Smooth muscle cell (in vitro differentiated cells): ENCODE data around the gene COL23A1. TPM values are rescaled to one million over a fixed set of nuclear protein-coding genes. Genes with fewer than 3 reads are reported as not detected.

ENCODE experiments used
- DNase-seq: peaks from one replicate; lab custom pipeline; 2025; ENCODE audit not compliant: unreplicated experiment; lab: John Stamatoyannopoulos, UW
- H2AFZ ChIP-seq: fragments of 200-600 bp; sonication (generic); 2 replicates; pipeline ENCODE4 v1.6.0; 2016; ENCODE audit warnings: antibody characterized with exemption, low read depth, mild to moderate bottlenecking
- H3F3A ChIP-seq: fragments of 200-600 bp; sonication (generic); 2 replicates; pipeline ENCODE4 v1.6.0; 2017; ENCODE audit warnings: antibody characterized with exemption, low read depth
- H3K27ac ChIP-seq: fragments of 200-600 bp; sonication (generic); 2 replicates; pipeline ENCODE4 v1.5.1; 2016; ENCODE audit warnings: low read depth, mild to moderate bottlenecking
- H3K27me3 ChIP-seq: fragments of 200-600 bp; sonication (generic); 2 replicates; pipeline ENCODE4 v1.6.1; 2016; ENCODE audit warnings: low read depth, mild to moderate bottlenecking
- H3K36me3 ChIP-seq: fragments of 200-600 bp; sonication (generic); 2 replicates; pipeline ENCODE4 v1.5.1; 2016; ENCODE audit warnings: low read depth
- H3K4me1 ChIP-seq: fragments of 200-600 bp; sonication (generic); 2 replicates; pipeline ENCODE4 v1.5.1; 2016; ENCODE audit warnings: low read depth
- H3K4me2 ChIP-seq: fragments of 200-600 bp; sonication (generic); 2 replicates; pipeline ENCODE4 v1.6.0; 2016; ENCODE audit warnings: mild to moderate bottlenecking
- H3K4me3 ChIP-seq: fragments of 200-600 bp; sonication (generic); 2 replicates; pipeline ENCODE4 v1.5.1; 2016; ENCODE audit warnings: mild to moderate bottlenecking
- H3K79me2 ChIP-seq: fragments of 200-600 bp; sonication (generic); 2 replicates; pipeline ENCODE4 v1.6.0; 2016; ENCODE audit warnings: low read depth, mild to moderate bottlenecking
- H3K9ac ChIP-seq: fragments of 200-600 bp; sonication (generic); 2 replicates; pipeline ENCODE4 v1.6.0; 2016; ENCODE audit warnings: low read depth
- H3K9me3 ChIP-seq: fragments of 200-600 bp; sonication (generic); replicated peaks from 2 replicates; pipeline ENCODE4 v1.5.1; 2016; ENCODE audit warnings: low read depth
- H4K20me1 ChIP-seq: fragments of 200-600 bp; sonication (generic); 2 replicates; pipeline ENCODE4 v1.6.0; 2016; ENCODE audit warnings: low read depth
- CTCF ChIP-seq: fragments of 200-600 bp; sonication (generic); IDR thresholded peaks from 2 replicates; pipeline ENCODE4 v1.5.1; 2017; ENCODE audit warnings: borderline replicate concordance, mild to moderate bottlenecking, antibody characterized with exemption; ENCODE audit not compliant: insufficient read depth, poor library complexity, severe bottlenecking
- WGBS: methylation state at CpG from one replicate; pipeline ENCODE4 v1.1.7; 2016; ENCODE audit warnings: low lambda C conversion rate; 5-methylcytosine and 5-hydroxymethylcytosine counted together
- polyA plus RNA-seq: library from polyadenylated mRNA; unstranded; fragments of >200 nt; fragmentation: Nextera tagmentation; extraction: Ambion mirVana; gene quantifications from 2 replicates; pipeline ENCODE4 v1.2.1, GENCODE V29; 2016
- total RNA-seq: library from RNA; depleted of rRNA; stranded (reverse); fragments of >200 nt; gene quantifications from 2 replicates; pipeline ENCODE4 v1.2.3, GENCODE V29; 2014

Gene COL23A1
- total and polyA plus RNA-seq, 2 experiments from 2014 or later = 5.3 to 27.4 TPM

- Histone ChIP-seq H3K79me2 (no peaks in the 10 kb centered on the region), H2AFZ (no peak overlapping the region), H3K9ac (no peak overlapping the region), H3K27me3 (no peaks in the 10 kb centered on the region), H3K9me3 (no peaks in the 10 kb centered on the region), H4K20me1 (no peaks in the 10 kb centered on the region), H3K4me3 (no peak overlapping the region), H3F3A (peaks cover 7% of the 10 kb centered on the region), H3K27ac (no peak overlapping the region), H3K4me1 (peaks cover 8% of the 10 kb centered on the region), H3K4me2 (no peak overlapping the region), H3K36me3 (no peaks in the 10 kb centered on the region)
- WGBS = 83% methylated on average over 2 of the region's 2 CpGs
- DNase-seq = no peak
- no peak for TF ChIP-seq CTCF
Measured at GRCh38 chr5:178380086-178380485, 210.1 kb downstream of the COL23A1 start.

GRCh38 chr5:178378527-178379484 lies 211.4 kb downstream of the COL23A1 start:
- Histone ChIP-seq H4K20me1 (no peaks in the 10 kb centered on the region), H3K9ac (no peak overlapping the region), H3K27ac (peak overlapping the region; percentile 60), H3K9me3 (no peaks in the 10 kb centered on the region), H3K27me3 (no peaks in the 10 kb centered on the region), H2AFZ (no peak overlapping the region), H3K4me2 (peak overlapping the region; percentile 74), H3K4me1 (no peaks in the 10 kb centered on the region), H3F3A (peaks cover 7% of the 10 kb centered on the region), H3K4me3 (no peak overlapping the region), H3K79me2 (no peaks in the 10 kb centered on the region), H3K36me3 (no peaks in the 10 kb centered on the region)
- no peak for DNase-seq
- no peak for TF ChIP-seq CTCF
- WGBS = 72% methylated on average over 14 of the region's 14 CpGs

GRCh38 chr5:178377583-178378270 lies 212.5 kb downstream of the COL23A1 start:
- no peak for DNase-seq
- WGBS = 96% methylated on average over 21 of the region's 21 CpGs

More at GRCh38 chr5:178377583-178378270, 212.5 kb downstream of the COL23A1 start:
- H3K4me2 ChIP-seq = peak overlapping the region; percentile 79
- no peak overlapping the region for H2AFZ ChIP-seq
- no peaks in the 10 kb centered on the region for H3K9me3 ChIP-seq
- H3K36me3 ChIP-seq = no peaks in the 10 kb centered on the region
- no peak overlapping the region for H3K4me3 ChIP-seq
- H3K9ac ChIP-seq = no peak overlapping the region
- no peak for TF ChIP-seq CTCF
- no peaks in the 10 kb centered on the region for H3K79me2 ChIP-seq
- no peaks in the 10 kb centered on the region for H3K4me1 ChIP-seq
- H3K27me3 ChIP-seq = no peaks in the 10 kb centered on the region
- peaks cover 11% of the 10 kb centered on the region for H3F3A ChIP-seq
- peak overlapping the region; percentile 10 for H3K27ac ChIP-seq
- H4K20me1 ChIP-seq = no peaks in the 10 kb centered on the region
